Choroid plexus epithelial cell (primary cell): ENCODE results near the gene SEPTIN5.
A peak's percentile ranks its signal among the peaks of the same experiment; 100 is the strongest.

Experiments
- DNase-seq: peaks from one replicate; pipeline ENCODE4 v3.0.0-alpha.2; 2010; ENCODE audit warnings: low read depth
- H3K4me3 ChIP-seq: 2 replicates; pipeline ENCODE4 v1.5.1; 2011; ENCODE audit warnings: low read depth, mild to moderate bottlenecking, control low read depth, low read length, moderate library complexity
- TF ChIP-seq, protein P1 (sequence below): conservative IDR thresholded peaks from 2 replicates; pipeline ENCODE4 v1.5.1; 2011; ENCODE audit warnings: low read depth, mild to moderate bottlenecking, control low read depth, inconsistent platforms, low read length, moderate library complexity

Gene SEPTIN5

DNA sequence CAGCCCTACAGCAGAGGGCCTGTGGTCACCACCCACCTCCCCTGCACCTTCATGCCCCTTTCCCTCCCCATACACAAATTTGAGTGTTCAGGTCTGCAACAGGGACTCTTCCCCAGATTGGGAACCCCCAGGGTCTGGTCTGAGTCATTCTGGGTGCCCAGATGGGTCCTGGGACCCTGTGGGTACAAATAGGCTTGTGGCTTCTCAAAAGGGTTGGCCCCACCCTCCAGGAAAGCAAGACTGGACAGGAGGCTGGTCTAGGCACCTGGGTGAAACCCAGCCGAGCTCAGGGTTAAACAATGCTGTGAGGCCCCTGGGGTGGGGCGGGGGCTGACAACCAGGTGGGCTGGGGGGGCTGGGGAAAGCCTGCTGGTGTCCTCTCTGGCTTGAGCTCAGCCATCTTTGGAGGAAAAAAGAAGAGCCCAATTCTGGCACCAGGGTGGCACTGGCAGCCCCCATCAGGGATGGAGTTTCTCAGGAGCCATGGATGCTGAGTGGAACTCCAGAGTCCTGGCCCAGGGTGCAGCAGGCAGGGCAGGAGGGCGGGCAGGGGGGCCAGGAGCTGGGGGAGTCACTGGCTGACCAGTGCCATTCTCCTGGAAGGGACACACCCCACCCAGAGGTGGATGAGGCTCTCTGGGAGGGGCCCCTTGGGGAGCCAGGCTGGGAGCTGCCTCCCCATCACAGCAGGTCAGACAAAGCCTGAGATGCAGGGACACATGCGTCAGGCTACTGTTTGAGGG lies 1.1 kb downstream of the SEPTIN5 start:
- TF ChIP-seq, protein P1, sequence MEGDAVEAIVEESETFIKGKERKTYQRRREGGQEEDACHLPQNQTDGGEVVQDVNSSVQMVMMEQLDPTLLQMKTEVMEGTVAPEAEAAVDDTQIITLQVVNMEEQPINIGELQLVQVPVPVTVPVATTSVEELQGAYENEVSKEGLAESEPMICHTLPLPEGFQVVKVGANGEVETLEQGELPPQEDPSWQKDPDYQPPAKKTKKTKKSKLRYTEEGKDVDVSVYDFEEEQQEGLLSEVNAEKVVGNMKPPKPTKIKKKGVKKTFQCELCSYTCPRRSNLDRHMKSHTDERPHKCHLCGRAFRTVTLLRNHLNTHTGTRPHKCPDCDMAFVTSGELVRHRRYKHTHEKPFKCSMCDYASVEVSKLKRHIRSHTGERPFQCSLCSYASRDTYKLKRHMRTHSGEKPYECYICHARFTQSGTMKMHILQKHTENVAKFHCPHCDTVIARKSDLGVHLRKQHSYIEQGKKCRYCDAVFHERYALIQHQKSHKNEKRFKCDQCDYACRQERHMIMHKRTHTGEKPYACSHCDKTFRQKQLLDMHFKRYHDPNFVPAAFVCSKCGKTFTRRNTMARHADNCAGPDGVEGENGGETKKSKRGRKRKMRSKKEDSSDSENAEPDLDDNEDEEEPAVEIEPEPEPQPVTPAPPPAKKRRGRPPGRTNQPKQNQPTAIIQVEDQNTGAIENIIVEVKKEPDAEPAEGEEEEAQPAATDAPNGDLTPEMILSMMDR = no peak
- H3K4me3 ChIP-seq = peak overlapping the region; percentile 63
- DNase-seq = no peak

DNA sequence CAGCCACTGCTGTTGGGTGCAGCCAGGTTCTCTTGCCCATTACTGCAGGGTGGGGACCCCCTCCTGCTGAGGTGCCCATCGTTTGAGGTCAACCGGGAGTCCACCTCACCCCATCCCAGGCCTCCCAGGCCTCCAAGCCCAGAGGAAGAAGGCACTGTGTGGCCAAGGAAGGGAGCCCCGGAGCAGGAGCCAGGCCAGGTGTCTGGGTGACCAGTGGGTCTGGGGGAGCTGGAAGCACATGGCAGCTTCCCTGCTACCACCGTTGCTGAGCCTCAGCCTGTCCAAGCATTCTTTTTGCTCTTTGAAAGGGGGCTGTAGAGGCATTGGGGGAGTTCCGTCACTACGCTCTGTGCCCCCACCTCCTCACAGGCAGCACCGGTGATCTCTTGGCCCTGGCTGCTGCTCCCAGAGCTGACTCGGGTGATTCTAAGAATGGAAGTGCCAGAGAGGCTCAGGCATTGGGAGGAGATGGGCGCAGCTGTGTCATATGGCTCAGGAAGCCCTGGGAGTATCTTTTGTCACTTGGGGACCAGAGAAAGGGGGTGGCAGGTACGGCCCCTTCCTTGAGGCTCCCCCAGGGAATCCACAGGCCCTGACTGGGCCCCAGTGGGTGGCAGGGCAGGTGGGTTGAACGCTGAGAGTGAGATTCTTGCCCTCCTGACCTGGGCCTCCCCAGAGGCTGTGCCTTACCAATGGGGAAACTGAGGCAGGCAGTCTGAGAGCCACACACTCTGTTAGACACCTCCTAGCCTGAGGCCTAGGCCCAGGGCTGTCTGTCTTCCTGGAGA lies 1.9 kb downstream of the SEPTIN5 start:
- no peak overlapping the region for H3K4me3 ChIP-seq
- DNase-seq = no peak
- TF ChIP-seq, protein P1 = no peak

DNA sequence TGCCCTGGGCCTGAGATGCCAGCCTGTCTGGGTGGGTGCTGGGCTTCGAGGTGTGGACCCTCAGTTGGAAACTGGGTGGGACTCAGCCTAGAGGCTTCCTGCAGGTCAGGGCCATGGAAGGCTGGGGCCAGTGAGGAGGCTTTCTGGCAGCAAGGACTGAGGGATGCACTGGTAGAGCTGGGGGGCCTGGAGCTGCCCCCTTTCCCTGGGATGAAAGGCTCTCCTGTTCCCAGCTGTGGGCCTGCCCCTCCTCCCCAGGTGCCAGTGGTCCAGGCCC lies 2.5 kb downstream of the SEPTIN5 start:
- DNase-seq = no peak
- H3K4me3 ChIP-seq = no peak overlapping the region
- TF ChIP-seq, protein P1 = no peak

DNA sequence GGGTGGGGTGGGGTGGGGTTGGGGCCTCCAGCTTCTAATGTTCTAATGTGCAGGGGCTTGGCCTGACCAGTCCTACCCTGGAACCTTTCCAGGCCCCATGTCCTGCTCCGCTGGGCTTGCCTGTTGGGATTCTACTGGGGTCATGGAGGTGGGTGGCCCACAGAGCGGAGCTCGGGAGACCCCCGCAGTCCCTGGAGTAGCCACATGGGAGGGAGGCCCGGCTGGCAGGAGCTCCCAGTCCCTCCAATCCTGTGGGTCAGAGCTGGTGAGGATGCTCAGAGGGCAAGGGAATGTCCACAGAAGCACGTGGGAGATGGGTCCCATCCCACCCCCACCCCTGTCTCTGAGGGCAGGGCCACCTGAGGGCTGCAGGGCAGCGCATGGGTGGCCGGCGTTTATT lies 2.9 kb downstream of the SEPTIN5 start:
- no peak overlapping the region for H3K4me3 ChIP-seq
- TF ChIP-seq, protein P1 = no peak
- no peak for DNase-seq

DNA sequence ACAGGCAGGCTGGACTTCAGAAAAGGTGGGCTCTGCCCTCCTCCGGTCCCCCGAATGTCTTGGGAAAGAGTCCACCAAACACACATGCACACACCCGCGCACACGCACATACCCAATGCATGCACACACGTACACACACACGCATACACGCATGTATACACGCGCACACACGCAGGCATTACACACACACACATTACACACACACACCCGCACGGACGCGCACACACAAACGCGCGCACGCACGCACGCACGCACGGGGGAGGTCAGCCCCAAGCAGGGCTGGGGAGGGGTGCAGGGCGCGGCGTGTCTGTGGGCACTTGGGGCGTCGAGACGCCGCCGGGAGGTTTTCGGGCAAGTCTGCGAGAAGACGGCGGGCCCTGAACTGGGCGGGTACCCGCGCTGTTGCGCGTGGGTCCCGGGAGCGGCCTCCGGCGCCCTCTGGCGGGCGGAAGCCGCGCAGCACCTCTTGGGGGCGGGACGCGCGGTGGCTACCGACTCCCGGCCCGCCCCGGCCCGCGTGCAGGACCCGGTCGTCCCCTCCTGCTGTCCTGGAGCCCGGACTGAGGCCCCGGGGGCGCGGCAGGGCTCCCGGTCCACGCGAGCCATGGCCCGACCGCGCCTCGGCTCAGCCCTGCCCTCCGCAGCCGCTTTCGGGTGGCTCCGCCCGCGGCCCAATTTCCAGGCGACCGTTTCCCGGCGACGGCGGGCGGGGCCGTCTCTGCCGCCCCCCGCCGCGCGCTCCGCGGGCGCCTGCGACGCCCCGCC lies 3.6 kb downstream of the SEPTIN5 start:
- peak overlapping the region; percentile 63 for H3K4me3 ChIP-seq
- DNase-seq = peak; percentile 68
- TF ChIP-seq, protein P1 = peak; percentile 58

DNA sequence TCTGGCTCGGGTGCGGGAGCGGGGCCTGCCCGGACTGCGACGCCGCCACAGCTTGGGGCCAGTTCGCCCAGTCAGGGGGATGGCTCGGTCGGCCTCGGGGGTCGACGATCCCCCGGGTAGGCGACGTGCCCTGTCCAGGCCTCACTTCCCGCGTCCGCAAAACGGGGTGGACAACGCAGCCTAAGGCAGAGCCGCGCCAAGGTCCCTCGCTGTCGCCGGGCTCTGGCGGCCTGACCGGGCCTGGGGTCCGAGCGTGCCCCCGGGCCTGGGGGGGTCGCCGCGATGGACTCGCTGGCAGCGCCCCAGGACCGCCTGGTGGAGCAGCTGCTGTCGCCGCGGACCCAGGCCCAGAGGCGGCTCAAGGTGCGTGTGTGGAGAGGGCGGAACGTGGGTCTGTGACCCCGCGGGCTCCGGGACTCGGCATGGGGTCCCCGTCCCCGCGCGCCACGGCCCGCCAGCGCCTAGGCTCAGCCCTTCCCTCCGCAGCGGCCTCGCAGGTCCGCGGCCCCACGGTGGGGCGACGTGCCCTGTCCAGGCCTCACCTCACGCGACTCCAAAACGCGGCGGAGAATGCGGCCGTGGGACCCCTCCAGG lies 4.2 kb downstream of the SEPTIN5 start:
- H3K4me3 ChIP-seq = peak overlapping the region; percentile 63
- DNase-seq = no peak
- TF ChIP-seq, protein P1 = no peak
